Mesodermal cell (in vitro differentiated cells): ENCODE results near the gene MAP2K3.
"Not testable (repeated sequence)": the region's sequence is repeated elsewhere in the genome, so short reads cannot be mapped to it uniquely, and the experiment has no call there.

ENCODE experiments used
- H3K27ac ChIP-seq: 2 replicates; pipeline ENCODE4 v1.7.0; 2013; ENCODE audit warnings: mild to moderate bottlenecking, low read depth, low read length, moderate library complexity; ENCODE audit not compliant: severe bottlenecking
- H3K36me3 ChIP-seq: 2 replicates; pipeline ENCODE4 v1.7.1; 2013; ENCODE audit warnings: mild to moderate bottlenecking, low read length, moderate library complexity; ENCODE audit not compliant: control insufficient read depth, insufficient read depth
- H3K4me1 ChIP-seq: one replicate; pipeline ENCODE4 v1.7.1; 2013; ENCODE audit warnings: mild to moderate bottlenecking, low read length; ENCODE audit not compliant: insufficient read depth, control insufficient read depth, poor library complexity, severe bottlenecking
- H3K4me3 ChIP-seq: 2 replicates; pipeline ENCODE4 v1.7.0; 2013; ENCODE audit warnings: low read length, control low read depth, mild to moderate bottlenecking; ENCODE audit not compliant: insufficient read depth, poor library complexity, severe bottlenecking; ENCODE audit errors: extremely low read depth
- H3K9me3 ChIP-seq: 2 replicates; pipeline ENCODE4 v1.7.1; 2013; ENCODE audit warnings: mild to moderate bottlenecking, low read length, moderate library complexity; ENCODE audit not compliant: control insufficient read depth
- WGBS, 2 experiments: methylation state at CpG; one replicate each; pipeline ENCODE4 v1.1.5; 2013; ENCODE audit warnings: missing lambda C conversion rate in 2 of 2; ENCODE audit not compliant: insufficient coverage in 2 of 2; 5-methylcytosine and 5-hydroxymethylcytosine counted together

MAP2K3 gene

GRCh38 chr17:21304551-21305151 lies 20.1 kb downstream of the MAP2K3 start:
- H3K4me1 ChIP-seq, H3K4me3 ChIP-seq, H3K27ac ChIP-seq, H3K9me3 ChIP-seq: not testable (repeated sequence)
- WGBS, 2 experiments: 81 to 87% methylated on average over 16 of the region's 17 CpGs
- peaks cover 58% of the 10 kb centered on the region for H3K36me3 ChIP-seq

GRCh38 chr17:21305431-21306180 lies 21.1 kb downstream of the MAP2K3 start:
- 95 to 100% methylated on average over 5 to 10 of the region's 20 CpGs for WGBS, 2 experiments
- not testable (repeated sequence) for H3K4me1 ChIP-seq, H3K9me3 ChIP-seq, H3K4me3 ChIP-seq, H3K27ac ChIP-seq
- H3K36me3 ChIP-seq: peaks cover 56% of the 10 kb centered on the region

GRCh38 chr17:21306611-21307272 lies 22.2 kb downstream of the MAP2K3 start:
- H3K36me3 ChIP-seq: peaks cover 48% of the 10 kb centered on the region
- H3K27ac ChIP-seq, H3K4me3 ChIP-seq, H3K4me1 ChIP-seq, H3K9me3 ChIP-seq: not testable (repeated sequence)
- 68 to 86% methylated on average over 4 of the region's 8 CpGs for WGBS, 2 experiments

GRCh38 chr17:21307273-21307625 lies 22.7 kb downstream of the MAP2K3 start:
- peaks cover 48% of the 10 kb centered on the region for H3K36me3 ChIP-seq
- 37 to 48% methylated on average over 2 of the region's 5 CpGs for WGBS, 2 experiments
- H3K4me1 ChIP-seq, H3K9me3 ChIP-seq, H3K27ac ChIP-seq, H3K4me3 ChIP-seq: not testable (repeated sequence)

- H3K27ac ChIP-seq, H3K4me3 ChIP-seq, H3K9me3 ChIP-seq, H3K4me1 ChIP-seq: not testable (repeated sequence)
- 88 to 92% methylated on average over 5 to 6 of the region's 6 CpGs for WGBS, 2 experiments
- H3K36me3 ChIP-seq: peaks cover 38% of the 10 kb centered on the region
These were observed 24.4 kb downstream of the MAP2K3 start for GRCh38 chr17:21308931-21309381.

- not testable (repeated sequence) for H3K9me3 ChIP-seq, H3K4me1 ChIP-seq, H3K4me3 ChIP-seq, H3K27ac ChIP-seq
- 95 to 98% methylated on average over 4 to 5 of the region's 16 CpGs for WGBS, 2 experiments
- H3K36me3 ChIP-seq: peaks cover 36% of the 10 kb centered on the region
These were observed 25.7 kb downstream of the MAP2K3 start for GRCh38 chr17:21310061-21310765.

- not testable (repeated sequence) for H3K27ac ChIP-seq, H3K4me3 ChIP-seq, H3K4me1 ChIP-seq, H3K9me3 ChIP-seq
- WGBS, 2 experiments: 86 to 95% methylated on average over 4 to 10 of the region's 22 CpGs
- peaks cover 36% of the 10 kb centered on the region for H3K36me3 ChIP-seq
These were observed 26.5 kb downstream of the MAP2K3 start for GRCh38 chr17:21310766-21311602.

GRCh38 chr17:21313320-21313719 lies 28.8 kb downstream of the MAP2K3 start:
- H3K4me1 ChIP-seq: no peaks in the 10 kb centered on the region
- H3K4me3 ChIP-seq: no peak overlapping the region
- no peaks in the 10 kb centered on the region for H3K9me3 ChIP-seq
- H3K36me3 ChIP-seq: peaks cover 32% of the 10 kb centered on the region
- 86 to 100% methylated on average over 1 of the region's 5 CpGs for WGBS, 2 experiments
- H3K27ac ChIP-seq: no peak overlapping the region

GRCh38 chr17:21313761-21314160 lies 29.2 kb downstream of the MAP2K3 start:
- not testable (repeated sequence) for H3K4me1 ChIP-seq, H3K27ac ChIP-seq, H3K4me3 ChIP-seq, H3K9me3 ChIP-seq
- peaks cover 28% of the 10 kb centered on the region for H3K36me3 ChIP-seq
- whole genome bisulfite sequencing, 2 experiments: 94 to 100% methylated on average over 2 of the region's 2 CpGs

GRCh38 chr17:21314261-21314664 lies 29.8 kb downstream of the MAP2K3 start:
- not testable (repeated sequence) for H3K4me1 ChIP-seq, H3K4me3 ChIP-seq, H3K9me3 ChIP-seq, H3K27ac ChIP-seq
- WGBS, 2 experiments: 87 to 100% methylated on average over 4 of the region's 7 CpGs
- H3K36me3 ChIP-seq: peaks cover 23% of the 10 kb centered on the region
